ENCODE measurements around the gene GABBR2.
"Not testable (repeated sequence)": the region's sequence is repeated elsewhere in the genome, so short reads cannot be mapped to it uniquely, and the experiment has no call there.

The GABBR2 gene

DNA sequence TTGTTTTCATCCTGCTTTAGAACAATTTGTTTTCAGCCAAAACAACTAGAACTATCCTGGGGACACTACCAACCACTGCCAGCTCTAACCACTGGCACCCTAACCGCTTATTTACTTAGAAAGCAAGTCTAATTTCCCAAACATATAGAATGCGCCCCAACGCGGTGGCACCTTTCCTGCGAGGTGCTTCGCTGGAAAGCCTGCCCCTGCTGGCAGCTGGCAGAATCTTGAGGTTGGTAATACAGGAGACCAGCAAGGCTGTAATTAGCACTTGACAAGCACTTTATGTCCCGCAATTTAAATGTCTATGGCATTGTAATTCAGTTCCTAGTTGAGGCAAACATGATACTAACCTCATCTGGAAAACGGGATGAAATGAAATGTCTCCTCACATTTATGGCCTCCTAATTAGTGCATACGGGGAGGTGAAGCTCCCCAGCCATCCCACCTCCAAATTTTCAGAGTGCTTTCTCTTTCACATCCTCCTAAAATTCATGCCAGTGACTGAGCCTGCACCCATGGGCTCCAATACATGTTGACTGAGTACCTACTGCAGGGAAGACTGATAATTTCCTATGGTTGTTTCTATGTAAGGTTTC, 30.4 kb downstream of the GABBR2 start:
- DNase-seq: no peak

DNA sequence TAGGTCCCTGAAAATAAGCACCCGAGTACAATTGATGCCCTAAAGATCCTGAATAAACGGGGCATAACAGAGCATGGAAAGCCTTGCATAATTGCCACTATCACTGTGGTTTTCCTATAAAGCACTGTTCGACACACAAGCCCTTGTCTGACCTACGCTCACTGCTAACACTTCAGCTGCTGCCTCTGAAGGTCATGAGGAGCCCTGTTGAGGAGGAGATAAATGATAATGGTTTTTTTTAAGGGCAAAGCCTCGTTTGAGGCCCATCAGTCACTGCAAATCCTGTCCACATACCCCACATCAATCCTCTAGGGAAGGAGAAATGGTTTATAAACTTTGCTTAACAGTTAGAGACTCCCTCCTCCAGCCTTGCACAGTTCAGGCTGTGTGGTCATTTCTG, 35.1 kb downstream of the GABBR2 start:
- no peak for DNase-seq

DNA sequence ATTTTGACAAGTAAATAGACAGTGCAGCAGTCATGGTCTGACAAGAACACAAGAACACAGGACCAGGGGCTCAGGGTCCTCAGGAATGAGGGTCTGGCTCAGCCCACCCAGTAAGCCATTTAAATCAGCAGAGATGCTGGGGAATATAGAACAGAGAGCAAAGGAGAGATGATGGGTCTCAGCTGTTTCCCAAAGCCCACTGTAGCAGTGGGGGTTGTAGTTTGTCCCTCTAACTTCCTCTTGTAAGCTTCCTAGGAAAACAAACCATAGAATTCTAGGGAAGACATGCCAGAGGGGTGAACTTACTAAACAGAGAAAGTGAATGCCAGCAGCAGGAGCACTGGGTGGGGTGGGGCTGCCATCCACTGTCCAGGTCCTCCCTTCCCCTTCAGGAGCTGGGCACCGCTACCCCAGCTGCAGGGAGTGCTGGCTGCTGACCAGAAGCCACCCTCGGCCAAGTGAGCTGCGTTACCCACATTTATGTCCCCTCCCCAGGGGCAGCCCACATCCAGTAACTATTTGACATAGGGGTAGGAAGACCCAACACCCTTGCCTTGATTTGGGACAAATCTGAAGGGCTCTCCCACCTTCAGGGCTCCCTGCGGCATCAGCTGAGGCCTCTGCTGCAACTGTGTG, 41.6 kb downstream of the GABBR2 start:
- no peak for DNase-seq

DNA sequence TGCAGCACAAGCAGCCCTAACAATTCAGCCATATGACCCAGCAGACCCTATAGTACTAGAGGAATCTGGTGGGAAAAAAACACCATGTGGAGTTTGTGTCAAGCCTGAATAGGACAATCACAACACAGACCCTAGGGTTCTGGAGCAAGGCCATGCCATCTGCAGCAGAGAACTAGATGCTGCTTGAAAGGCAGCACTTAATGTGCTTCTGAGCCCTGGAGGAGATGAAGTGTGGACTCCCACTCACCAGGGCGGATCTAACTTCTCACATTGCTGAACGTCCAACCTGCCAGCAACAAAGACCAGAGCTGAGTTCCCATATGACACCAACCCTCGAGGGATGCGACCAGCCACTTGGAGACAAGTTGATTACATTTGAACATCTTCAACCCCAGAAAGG, 43.2 kb downstream of the GABBR2 start:
- DNase-seq: no peak

DNA sequence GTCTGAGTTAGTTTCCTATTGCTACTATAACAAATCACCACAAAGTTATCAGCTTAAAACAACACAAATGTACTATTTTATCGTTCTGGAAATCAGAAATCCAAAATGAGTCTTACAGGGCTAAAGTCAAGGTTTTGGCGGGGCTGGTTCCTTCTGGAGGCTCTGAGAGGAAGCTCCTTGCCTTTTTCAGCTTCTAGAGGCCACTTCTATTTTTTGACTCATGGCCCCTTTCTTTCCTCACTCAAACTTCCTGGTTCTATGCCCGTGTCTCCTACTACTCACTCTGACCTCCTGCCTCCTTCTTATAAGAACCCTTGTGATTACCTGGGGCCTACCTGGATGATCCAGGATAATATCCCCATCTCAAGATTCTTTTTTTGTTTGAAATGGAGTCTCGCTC, 48.2 kb downstream of the GABBR2 start:
- no peak for DNase-seq

DNA sequence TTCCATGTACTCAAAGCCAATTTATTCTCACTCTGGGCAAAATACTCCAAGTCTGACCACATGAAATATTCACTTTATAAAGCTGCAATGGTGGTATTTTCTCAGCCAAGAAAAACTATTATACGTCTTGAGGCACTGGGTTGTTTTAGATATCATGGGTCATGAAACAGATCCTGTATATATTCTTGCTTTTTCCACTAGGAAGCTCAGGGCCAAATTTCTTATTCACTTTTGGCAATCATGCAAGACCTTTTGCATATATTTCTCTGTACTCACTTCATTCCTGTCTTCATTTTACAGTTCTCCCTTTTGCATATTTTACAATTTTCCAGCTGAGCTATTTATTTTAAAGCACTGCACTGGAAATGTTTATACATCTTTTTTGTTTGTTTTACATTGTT, 49.8 kb downstream of the GABBR2 start:
- DNase-seq: no peak

DNA sequence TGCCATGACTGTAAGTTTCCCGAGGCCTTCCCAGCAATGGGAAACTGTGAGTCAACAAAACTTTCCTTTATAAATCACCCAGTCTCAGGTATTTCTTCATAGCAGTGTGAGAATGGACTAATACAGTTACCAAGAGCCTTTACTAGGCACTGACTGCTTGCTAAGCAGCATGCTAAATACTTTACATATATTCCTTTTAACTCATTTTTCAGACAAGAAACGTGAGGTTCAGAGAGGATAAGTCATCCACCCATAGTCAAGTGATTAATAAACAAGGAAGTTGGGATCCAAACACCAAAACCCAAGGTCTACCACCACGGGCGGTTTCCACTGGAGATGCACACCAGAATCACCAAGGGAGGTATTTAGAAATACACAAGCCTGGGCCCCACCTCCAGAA, 50.8 kb downstream of the GABBR2 start:
- DNase-seq: no peak

DNA sequence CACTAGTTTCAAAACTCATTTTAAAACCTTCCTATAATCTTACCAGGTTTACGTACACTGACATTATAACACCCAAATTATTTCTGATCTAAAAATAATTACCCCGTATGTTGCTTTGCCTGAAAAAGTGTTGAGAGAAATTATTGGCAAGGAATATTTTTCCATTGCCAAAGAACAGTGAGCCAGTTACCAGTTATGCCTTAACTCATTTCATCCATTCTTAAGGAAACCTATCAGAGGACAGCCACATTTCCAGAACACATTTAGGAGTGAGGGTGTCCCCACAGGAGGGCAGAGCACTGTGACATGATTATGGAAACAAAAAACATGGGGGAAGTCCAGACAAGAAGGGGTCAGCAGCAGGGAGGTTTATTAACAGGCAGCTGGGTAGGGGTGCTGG, 52.2 kb downstream of the GABBR2 start:
- DNase-seq: no peak

DNA sequence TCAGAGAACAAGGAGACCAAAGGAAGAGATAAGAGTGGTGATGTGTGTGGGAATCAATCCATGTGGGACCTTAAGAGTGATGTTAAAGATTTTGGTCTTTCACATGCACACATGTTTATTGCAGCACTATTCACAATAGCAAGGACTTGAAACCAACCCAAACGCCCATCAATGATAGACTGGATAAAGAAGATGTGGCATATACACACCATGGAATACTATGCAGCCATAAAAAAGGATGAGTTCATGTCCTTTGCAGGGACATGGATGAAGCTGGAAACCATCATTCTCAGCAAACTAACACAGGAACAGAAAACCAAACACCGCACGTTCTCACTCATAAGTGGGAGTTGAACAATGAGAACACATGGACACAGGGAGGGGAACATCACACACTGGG, 53.3 kb downstream of the GABBR2 start:
- not testable (repeated sequence) for DNase-seq

DNA sequence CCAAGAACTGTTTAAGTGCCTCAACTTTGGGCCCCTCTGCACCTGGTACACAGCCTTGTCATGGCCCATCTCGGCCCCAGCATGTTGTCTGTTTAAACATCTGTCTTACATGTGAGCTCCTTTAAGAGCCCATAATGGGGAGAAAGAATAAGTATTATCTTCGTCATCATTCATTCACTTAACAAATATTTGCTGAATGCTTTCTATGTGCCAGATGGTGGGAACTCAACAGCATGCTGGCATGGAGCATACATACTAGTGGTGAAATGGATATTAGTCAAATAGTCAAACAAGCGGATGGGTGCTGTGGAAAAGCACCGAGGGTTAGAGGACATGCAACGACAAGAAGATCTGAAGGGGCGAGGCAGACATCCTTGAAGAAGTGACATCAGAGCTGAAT, 54.5 kb downstream of the GABBR2 start:
- DNase-seq: no peak

DNA sequence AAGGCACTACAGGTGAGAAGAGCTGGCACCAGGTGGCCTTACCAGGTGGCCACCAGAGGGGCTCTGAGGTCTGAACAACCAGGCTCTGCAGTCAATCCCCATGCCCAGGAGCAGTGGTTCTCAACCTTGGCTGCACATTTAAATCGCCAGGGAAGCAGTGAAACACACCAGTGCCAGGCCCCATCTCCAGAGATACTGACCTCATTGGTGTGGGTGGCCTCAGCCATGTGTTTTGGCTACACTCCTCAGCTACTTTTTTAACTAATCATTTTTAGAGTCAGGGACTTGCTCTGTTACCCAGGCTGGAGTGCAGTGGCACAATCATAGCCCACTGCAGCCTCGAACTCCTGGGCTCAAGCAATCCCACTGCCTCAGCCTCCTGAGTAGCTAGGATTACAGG, 56.0 kb downstream of the GABBR2 start:
- DNase-seq: no peak

DNA sequence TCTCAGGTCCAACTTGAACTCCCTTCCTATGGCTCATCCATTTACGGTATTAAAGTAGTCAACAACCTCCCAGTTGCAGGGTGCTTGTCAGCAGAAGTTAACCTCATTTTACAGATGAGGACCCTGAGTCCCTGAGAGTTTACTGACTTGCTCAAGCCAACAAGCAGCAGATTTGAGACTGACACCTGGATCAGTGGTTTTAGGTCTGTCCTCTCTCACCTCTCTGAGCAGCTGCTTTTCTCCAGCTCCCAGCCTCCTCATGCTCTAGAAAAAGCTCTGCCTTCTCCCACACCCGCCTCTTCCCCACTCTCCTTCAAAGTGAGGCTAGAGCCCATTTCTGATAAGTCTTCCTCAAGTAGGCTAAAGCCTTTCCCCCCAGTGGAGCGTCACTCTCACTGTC, 56.4 kb downstream of the GABBR2 start:
- no peak for DNase-seq

DNA sequence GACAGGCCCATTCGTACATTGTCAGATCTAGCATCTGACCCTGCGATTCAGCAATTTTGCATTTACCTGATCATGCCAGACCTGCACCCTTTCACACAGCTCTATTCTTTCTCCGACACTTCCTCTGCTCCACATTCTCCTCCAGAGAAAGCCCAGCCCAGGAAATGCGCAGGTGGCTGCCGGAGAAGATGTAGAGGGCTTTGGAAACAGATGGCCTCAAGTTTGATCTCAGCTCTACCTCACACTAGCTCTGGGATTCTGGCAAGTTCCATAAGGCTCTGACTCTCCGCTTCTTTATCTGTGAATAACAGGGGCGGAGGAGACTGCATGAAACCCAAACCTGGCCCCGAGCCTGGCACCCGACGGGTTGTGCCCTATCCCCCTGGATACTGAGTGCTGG, 61.5 kb downstream of the GABBR2 start:
- no peak for DNase-seq

DNA sequence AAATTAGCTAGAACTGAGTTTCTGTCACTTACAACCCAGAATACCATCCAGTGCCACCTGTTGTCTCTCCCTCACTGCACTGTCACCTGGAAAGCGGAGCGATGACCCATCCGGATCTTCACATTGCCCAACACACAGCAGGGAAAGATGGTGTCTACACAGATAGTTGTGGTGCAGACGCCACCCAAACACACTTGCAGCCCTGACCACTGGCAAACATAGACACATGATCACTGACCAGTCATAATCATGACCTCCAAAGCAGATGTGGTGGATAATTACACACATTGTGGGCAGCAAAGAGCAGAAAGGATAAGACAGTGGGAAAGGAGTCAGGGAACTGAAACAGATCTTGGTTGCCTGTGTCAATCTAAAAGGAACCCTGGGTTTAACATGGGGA, 64.7 kb downstream of the GABBR2 start:
- no peak for DNase-seq

DNA sequence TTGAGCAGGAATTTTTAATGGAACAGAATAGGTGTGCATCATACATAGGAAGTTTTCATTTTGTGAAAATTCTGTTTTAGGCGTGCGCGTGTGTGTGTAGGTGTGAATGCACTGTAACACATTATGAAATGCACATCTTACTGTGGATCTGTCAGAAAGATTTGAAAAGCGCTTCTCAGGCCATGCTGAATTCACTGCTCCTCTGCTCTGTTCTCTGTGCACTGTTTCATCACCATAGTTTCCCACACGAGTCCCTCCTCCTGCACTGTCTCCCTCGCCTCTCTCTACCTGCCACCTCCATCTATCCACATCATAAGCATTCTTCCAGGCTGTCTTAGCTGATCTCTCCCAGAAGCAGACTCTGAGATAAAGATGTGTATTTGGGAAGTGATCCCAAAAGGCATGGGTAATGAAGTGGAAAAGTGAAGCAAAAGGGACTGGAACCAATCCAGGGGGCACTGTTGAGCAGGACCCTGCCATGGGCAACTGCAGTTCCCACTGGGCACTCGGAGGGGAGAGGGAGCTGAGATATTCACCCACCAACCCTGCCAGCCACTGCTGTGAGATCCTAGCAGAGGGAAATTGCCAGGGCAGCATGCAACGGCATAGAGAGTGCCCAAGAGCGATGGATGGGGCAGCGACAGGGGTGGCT, 65.9 kb downstream of the GABBR2 start:
- no peak for DNase-seq

DNA sequence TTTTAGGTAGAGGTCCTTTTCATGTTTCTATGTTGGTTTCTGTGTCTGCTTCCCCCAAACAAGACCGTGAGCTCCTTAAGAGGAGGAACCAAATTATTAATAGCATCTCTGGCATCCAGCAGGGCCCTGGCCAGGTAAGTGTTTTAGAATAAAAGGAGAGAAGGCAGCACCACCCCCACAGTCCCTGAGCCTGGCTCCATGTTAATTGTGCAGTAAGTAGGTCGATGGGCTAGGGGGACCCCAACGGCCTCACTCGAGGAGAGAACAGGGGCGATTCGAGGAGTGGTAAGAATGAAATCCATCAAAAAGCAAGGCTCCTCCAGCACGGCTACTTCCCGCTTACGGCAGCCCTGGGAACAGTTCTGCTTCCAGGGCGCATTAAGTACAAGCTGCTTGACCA, 67.0 kb downstream of the GABBR2 start:
- no peak for DNase-seq

DNA sequence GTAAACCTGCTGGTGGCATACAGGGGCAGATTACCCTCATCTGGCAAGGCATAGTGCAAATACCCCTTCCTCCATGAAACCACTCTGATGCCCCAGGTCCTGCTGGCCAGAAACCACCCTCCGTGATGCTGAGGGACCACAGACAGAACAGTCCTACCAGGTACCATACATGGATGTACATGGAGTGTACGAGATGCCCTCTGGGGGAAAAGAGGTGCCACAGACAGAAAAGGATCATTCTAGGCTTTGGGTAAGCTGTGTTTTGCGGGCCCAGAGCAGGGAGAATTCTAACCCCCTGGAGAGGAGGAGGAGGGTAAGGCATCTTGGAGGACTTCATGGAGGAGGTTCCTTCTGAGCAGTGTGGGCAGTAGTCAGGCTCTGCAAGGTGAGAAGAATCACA, 68.3 kb downstream of the GABBR2 start:
- no peak for DNase-seq

DNA sequence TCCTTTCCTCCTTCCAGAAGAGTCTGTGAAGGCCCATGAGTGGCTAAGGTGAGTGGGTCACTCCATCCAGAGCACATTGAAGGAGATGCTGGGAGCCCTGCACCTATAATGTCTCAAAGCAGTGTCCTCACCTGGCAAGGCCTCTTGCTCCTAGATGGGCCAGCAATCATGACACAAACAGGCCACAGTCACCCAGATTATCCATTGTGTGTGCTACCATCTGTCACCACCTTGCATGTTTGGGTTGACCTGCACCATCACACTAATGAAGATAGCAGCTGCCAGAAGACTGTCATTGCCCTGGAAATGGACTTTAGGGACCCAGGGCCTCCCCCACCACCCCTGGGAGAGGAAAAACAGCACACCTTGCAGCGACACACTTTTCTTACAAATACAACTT, 69.6 kb downstream of the GABBR2 start:
- no peak for DNase-seq

DNA sequence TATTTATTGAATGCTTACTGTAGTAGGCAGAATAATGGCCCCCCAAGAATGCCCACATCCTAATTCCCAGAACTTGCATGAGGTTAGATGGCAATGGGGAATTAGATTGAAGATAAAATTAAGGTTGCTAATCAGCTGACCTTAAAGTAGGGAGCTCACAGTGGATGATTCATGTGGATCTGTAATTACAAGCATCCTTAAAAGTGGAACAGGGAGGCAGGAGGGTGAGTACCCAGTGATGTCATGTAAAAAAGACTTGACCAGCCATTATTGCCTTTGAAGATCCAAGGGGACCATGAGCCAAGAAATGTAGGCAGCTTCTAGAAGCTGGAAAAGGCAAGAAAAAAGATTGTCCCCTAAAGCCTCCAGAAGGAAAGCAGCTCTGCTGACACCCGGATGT, 71.4 kb downstream of the GABBR2 start:
- no peak for DNase-seq

DNA sequence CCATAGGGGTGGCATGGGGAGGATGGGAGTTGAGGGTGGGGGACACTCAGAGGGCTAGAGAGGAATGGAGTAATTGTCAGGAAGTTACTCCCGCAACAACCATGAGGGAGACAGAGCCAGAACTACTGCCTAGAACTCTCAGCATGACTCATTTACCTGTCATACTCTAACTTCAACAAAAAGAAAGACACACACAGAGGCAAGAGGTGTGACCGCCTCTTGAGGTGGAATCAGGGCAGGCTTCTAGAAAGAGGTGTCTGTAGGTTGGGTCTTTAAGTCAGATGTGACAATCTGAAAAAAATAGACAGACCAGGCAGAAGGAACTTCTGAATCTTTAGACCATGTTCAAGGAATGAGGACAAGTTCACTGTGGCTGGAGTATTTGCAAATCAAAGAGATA, 73.4 kb downstream of the GABBR2 start:
- DNase-seq: no peak

DNA sequence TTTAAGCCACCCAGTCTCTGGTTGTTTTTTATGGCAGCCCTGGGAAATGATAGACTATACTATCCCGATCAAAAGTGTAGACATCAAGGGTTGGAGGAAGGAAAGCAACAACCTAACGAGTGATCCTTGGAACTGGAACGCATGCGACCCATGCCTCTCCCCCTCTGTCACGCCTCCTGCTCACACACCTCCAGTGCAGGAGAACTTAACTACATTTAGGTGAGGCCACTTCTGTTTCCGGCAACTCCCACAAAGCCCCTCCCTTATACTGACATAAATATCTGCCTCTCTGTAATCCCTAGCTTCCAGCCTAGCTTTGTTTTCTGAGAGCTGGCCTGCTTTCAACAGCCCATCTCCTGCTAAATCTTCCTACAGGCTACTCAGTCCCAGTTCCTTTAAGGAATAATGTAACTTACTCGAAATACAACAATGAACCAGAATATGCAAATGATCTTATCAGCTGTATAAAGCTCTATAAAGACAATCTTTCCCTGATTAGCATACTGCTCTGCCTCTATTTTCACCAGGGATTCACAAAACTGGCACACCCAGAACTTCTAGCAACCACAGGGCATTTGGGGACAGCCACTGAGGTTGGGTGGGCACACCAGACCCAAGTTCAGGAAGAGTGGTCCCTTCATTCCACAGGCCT, 73.9 kb downstream of the GABBR2 start:
- DNase-seq: no peak

DNA sequence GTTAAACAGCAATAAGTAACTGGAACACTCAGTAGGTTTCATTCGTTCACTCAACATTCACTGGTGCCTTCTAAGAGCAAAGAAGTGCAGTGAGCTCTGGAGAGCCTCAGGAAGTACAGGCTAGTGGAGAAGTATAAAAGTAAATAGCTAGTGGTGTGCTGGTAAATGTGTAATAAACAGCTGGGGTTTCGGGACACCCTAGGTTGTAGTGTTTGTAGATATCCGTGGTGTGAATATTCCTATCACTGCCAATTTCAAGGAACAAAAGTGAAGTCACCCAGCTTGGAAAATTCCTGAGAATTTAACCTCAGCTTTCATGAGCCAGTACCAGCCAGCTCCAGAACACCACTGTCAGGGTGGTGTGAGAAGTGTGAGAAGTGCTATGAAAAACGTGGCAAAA, 75.9 kb downstream of the GABBR2 start:
- DNase-seq: no peak

DNA sequence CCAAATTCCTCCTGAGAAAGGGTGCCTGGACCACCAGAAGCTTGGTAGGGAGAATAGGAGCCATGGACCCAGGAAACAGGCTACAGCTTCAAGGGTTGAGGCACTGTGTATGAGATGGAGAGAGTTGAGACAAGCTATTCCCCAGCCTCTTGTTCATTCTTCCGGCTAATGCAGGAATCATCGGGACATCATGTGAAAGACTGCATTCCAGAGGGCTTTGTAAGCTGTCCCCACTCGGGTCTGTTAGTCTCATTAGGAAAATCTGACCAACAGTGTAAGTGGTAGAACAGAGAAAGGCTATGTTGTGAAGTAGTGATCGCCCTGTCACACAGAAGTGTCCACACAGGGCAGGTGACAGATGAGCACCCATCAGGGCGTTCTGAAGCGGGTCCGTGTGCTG, 81.4 kb downstream of the GABBR2 start:
- no peak for DNase-seq

DNA sequence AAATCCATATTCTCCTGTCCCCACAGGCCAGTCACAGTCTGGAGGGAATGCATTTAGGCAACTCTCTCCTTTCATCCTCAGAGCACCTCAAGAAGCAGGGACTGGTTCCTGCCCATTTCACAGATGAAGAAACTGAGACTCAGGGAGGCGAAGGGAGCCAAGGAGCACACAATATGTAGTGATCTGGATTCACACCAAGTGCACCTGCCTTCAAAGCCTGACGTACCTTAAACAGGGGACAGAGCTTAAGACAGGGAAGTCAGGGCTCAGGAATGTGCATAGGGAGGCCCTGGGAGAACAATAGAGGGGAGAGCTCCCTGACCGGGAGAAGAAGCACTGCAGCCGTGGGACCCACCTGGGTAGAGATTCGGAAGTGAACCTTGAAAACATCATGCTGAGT, 83.0 kb downstream of the GABBR2 start:
- no peak for DNase-seq

All from activated gamma-delta T cell treated with Interleukin-2 at 50 U/mL for 16 hours (primary cell).